HUES48 (cell line): ENCODE data around the gene ASPG.

ENCODE experiments used
- H3K27ac ChIP-seq: one replicate; pipeline ENCODE4 v1.7.0; 2013; ENCODE audit warnings: low read depth, low read length, inconsistent platforms
- H3K27me3 ChIP-seq: 2 replicates; pipeline ENCODE4 v1.6.1; 2013; ENCODE audit warnings: mild to moderate bottlenecking, low read length; ENCODE audit not compliant: control insufficient read depth, insufficient read depth
- H3K36me3 ChIP-seq: 2 replicates; pipeline ENCODE4 v1.6.1; 2013; ENCODE audit warnings: low read length; ENCODE audit not compliant: control insufficient read depth, insufficient read depth
- H3K4me1 ChIP-seq: 2 replicates; pipeline ENCODE4 v1.6.1; 2013; ENCODE audit warnings: mild to moderate bottlenecking, low read length; ENCODE audit not compliant: control insufficient read depth, insufficient read depth
- H3K4me3 ChIP-seq: 2 replicates; pipeline ENCODE4 v1.5.1; 2013; ENCODE audit warnings: mild to moderate bottlenecking, low read depth, low read length
- H3K9ac ChIP-seq: 2 replicates; pipeline ENCODE4 v1.6.1; 2013; ENCODE audit warnings: mild to moderate bottlenecking, low read depth, low read length, moderate library complexity
- H3K9me3 ChIP-seq: 2 replicates; pipeline ENCODE4 v1.6.1; 2013; ENCODE audit warnings: low read length; ENCODE audit not compliant: control insufficient read depth, insufficient read depth

Gene ASPG

GRCh38 chr14:104086661-104087461, 1.4 kb downstream of the ASPG start:
- Histone ChIP-seq H3K9ac (no peak overlapping the region), H3K27ac (no peak overlapping the region), H3K4me1 (no peaks in the 10 kb centered on the region; the same call in 1 of the 2 replicates), H3K4me3 (no peak overlapping the region), H3K27me3 (peaks cover 5% of the 10 kb centered on the region; the same call in 1 of the 2 replicates), H3K36me3 (no peaks in the 10 kb centered on the region), H3K9me3 (no peaks in the 10 kb centered on the region)

DNA sequence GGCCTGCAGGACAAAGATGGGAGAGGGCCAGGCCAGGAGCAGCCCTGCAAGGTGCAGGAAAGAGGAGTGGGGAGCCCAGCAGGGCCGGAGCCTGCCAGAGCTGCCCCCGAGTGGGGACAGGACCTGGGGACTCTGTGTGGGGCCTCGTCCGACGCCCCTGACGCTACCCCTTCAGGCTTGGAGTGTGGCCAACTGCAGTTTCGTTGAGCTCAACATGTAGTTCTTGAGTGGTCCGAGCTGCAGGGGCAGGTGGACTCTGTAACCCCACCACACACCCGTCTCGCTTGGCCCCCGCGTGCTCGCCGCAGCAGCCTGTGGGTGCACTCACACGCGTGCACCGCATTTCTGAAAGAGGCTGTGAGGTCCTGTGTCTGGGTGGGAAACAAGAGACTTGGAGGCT, 2.0 kb downstream of the ASPG start:
- Histone ChIP-seq H3K27ac (no peak overlapping the region), H3K4me3 (no peak overlapping the region), H3K4me1 (no peaks in the 10 kb centered on the region; the same call in 1 of the 2 replicates), H3K9ac (no peak overlapping the region), H3K27me3 (peaks cover 5% of the 10 kb centered on the region; the same call in 1 of the 2 replicates), H3K36me3 (no peaks in the 10 kb centered on the region), H3K9me3 (no peaks in the 10 kb centered on the region)

DNA sequence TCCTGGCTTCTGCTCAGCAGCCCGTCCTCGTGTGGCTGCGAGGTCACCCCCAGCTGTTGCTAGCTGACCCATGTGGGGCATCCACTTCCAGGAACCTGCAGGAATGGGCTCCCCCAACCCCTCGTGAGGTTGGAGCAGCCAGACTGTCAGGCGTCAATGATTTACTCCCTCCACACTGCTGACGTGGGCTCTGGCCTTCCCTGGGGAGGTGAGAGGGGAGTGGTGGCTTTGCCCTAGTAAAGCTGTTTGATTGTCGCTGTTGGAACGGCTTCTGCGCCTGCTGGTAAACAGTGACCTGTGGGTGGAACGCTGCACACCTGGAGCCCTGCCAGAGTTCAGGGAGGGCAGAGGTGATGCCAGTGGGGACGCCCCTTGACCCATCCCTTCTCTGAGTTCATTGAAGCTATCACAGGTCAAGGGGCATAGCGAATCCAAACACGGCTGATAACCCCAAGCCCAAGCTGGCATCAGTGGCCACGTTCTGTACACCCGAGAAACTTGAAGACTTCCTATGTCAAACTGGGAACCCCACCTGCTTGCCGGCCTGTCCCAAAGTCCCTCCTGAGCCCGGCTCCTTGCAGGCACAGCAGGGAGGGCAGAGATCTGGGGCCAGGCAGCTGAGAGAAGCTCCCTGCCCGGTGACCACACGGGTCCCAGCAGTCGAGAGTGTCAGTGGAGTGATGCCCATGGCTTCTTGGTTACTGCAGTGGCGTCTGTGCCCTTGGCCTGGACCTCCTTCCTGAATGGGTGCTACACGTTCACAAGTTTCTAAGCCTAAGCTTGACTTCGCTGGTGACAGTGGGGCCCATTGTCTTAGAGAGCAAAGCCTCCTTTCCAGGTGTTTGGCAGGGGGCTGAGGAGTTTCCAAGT, 2.7 kb downstream of the ASPG start:
- H3K27ac ChIP-seq = no peak overlapping the region
- no peaks in the 10 kb centered on the region; the same call in 1 of the 2 replicates for H3K4me1 ChIP-seq
- H3K36me3 ChIP-seq = no peaks in the 10 kb centered on the region
- no peak overlapping the region for H3K4me3 ChIP-seq
- H3K9me3 ChIP-seq = no peaks in the 10 kb centered on the region
- H3K9ac ChIP-seq = no peak overlapping the region
- peaks cover 5% of the 10 kb centered on the region; the same call in 1 of the 2 replicates for H3K27me3 ChIP-seq

GRCh38 chr14:104090071-104090748, 4.7 kb downstream of the ASPG start:
- Histone ChIP-seq H3K9ac (no peak overlapping the region), H3K27me3 (peaks cover 5% of the 10 kb centered on the region; the same call in 1 of the 2 replicates), H3K27ac (no peak overlapping the region), H3K4me1 (0 out of 2 replicates have a peak, but pooled peaks cover 2% of the 10 kb centered on the region), H3K9me3 (no peaks in the 10 kb centered on the region), H3K36me3 (no peaks in the 10 kb centered on the region), H3K4me3 (no peak overlapping the region)

GRCh38 chr14:104091061-104091926, 5.8 kb downstream of the ASPG start:
- Histone ChIP-seq H3K27ac (no peak overlapping the region), H3K4me3 (no peak overlapping the region), H3K9ac (no peak overlapping the region), H3K4me1 (0 out of 2 replicates have a peak, but pooled peaks cover 2% of the 10 kb centered on the region), H3K36me3 (no peaks in the 10 kb centered on the region), H3K9me3 (no peaks in the 10 kb centered on the region), H3K27me3 (0 out of 2 replicates have a peak, but pooled peaks cover under 1% of the 10 kb centered on the region)

- no peak overlapping the region for H3K27ac ChIP-seq
- no peaks in the 10 kb centered on the region for H3K36me3 ChIP-seq
- no peaks in the 10 kb centered on the region for H3K9me3 ChIP-seq
- no peak overlapping the region for H3K4me3 ChIP-seq
- H3K27me3 ChIP-seq = no peaks in the 10 kb centered on the region
- H3K4me1 ChIP-seq = 0 out of 2 replicates have a peak, but pooled peaks cover 2% of the 10 kb centered on the region
- H3K9ac ChIP-seq = no peak overlapping the region
These were observed 6.6 kb downstream of the ASPG start for GRCh38 chr14:104091927-104092771.

DNA sequence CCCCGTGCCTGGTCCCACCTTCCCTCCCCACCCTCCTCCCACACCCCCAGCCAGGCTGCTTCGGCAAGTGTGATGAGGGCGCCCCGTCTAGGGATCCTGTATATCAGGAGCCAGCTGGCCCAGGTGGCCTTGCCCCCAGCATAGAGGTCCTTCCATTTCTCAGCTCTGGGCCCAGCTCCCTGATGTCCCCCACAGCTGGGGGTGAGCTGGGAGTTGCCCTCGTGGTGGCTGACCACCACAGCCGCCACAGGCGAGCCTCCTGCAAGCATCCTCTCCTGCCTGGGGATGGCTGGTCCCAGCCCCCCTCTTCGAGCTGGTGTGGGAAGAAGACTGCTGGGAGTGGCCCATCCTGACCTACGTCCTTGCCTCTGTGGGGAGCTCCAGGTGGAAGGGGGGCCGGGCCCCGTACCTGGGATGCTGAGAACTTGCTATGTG, 7.4 kb downstream of the ASPG start:
- H3K36me3 ChIP-seq = no peaks in the 10 kb centered on the region
- H3K9ac ChIP-seq = no peak overlapping the region
- H3K27ac ChIP-seq = no peak overlapping the region
- H3K9me3 ChIP-seq = no peaks in the 10 kb centered on the region
- H3K27me3 ChIP-seq = no peaks in the 10 kb centered on the region
- H3K4me3 ChIP-seq = no peak overlapping the region
- 0 out of 2 replicates have a peak, but pooled peaks cover 2% of the 10 kb centered on the region for H3K4me1 ChIP-seq

GRCh38 chr14:104093366-104094055, 8.0 kb downstream of the ASPG start:
- no peaks in the 10 kb centered on the region for H3K27me3 ChIP-seq
- no peaks in the 10 kb centered on the region for H3K36me3 ChIP-seq
- H3K9ac ChIP-seq = no peak overlapping the region
- H3K27ac ChIP-seq = no peak overlapping the region
- no peak overlapping the region for H3K4me3 ChIP-seq
- H3K4me1 ChIP-seq = 0 out of 2 replicates have a peak, but pooled peaks cover 2% of the 10 kb centered on the region
- H3K9me3 ChIP-seq = no peaks in the 10 kb centered on the region

DNA sequence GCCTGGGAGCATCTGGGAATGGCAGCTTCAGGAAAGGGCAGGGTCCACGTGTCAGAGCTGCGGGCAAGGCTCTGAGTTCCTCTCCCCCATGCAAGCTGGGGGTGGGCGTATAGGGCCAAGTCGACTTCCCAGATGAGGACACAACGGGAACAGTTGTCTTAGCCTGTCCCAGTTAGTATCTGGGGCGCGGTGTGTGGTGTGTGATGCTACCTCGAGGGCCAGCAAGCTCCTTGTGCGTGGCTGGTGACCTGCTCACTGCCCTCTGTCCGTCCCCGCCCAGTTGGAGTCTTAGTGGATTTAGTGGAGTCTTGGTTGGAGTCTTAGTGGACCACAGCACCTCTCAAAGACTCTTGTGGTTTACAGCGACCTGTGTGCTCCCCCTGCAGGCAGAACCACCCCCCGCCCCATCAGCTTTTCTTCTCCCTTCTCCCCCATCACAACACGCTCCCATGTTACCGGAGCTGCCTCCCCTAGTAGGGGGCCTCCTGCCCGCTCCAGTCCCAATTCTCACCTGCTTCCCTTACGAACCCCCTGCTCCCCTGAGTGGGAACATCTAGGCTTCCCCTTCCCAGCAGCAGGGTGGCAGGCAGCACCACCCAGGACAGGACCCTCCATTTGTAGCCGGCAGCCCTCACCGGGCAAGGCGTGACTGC, 8.7 kb downstream of the ASPG start:
- Histone ChIP-seq H3K36me3 (no peaks in the 10 kb centered on the region), H3K9me3 (no peaks in the 10 kb centered on the region), H3K4me3 (no peak overlapping the region), H3K27me3 (no peaks in the 10 kb centered on the region), H3K4me1 (0 out of 2 replicates have a peak, but pooled peaks cover 2% of the 10 kb centered on the region), H3K27ac (no peak overlapping the region), H3K9ac (no peak overlapping the region)
